K562 (cell line): ENCODE measurements around the gene SLX9. TPM values are rescaled to one million over a fixed set of nuclear protein-coding genes. Genes with fewer than 3 reads are reported as not detected.

ENCODE experiments used
- ATAC-seq: fragments of 200-7000 bp; cut with Tn5 transposase; 3 replicates; pipeline ENCODE4 v1.9.1; 2020; ENCODE audit warnings: moderate library complexity
- BruUV-seq: library from RNA; stranded (reverse); fragments of 400-500 nt; replicated peaks from 2 replicates; lab custom pipeline; 2021; lab: Mats Ljungman, UMichigan
- CTCF ChIA-PET: fragments of 300-600 bp; formaldehyde crosslinking; extraction: SDS; loops from one replicate; lab custom pipeline; 2021; ENCODE audit warnings: low intra/inter-chr PET ratio; lab: Yijun Ruan, JAX
- POLR2A ChIA-PET: fragments of 300-600, 350-650 bp; sonication (Branson Sonifier 250); formaldehyde crosslinking; extraction: SDS; loops from one replicate; lab custom pipeline; 2021; ENCODE audit warnings: antibody characterized with exemption, inconsistent platforms; lab: Yijun Ruan, JAX
- DNase-seq, 4 experiments: peaks; one replicate each; pipeline versions ENCODE4 v3.0.0 to v3.0.0-alpha.2; 2011 to 2018; ENCODE audit warnings: low spot score in 3 of 4, mixed read lengths in 3 of 4; ENCODE audit errors: extremely low read depth in 1 of 4
- FAIRE-seq: peaks from 2 replicates; lab custom pipeline; 2011; peaks lifted over from hg19 to GRCh38; lab: Jason Lieb, UNC
- H2AFZ ChIP-seq: 2 replicates; pipeline ENCODE4 v1.6.0; 2011; ENCODE audit warnings: low read depth, low read length, control low read depth, inconsistent platforms
- H3K27ac ChIP-seq: fragments of 200-600 bp; 3 replicates; pipeline ENCODE4 v1.8.0; 2011; ENCODE audit warnings: low read depth, mild to moderate bottlenecking, control low read depth, inconsistent platforms, low read length, moderate library complexity, mixed read lengths; ENCODE audit errors: extremely low read depth
- H3K27me3 ChIP-seq, 2 experiments: fragments of 300-600 bp in 1 of 2; 2 replicates in 1 of 2; 3 replicates in 1 of 2; pipeline versions ENCODE4 v1.6.0 to v1.8.0; 2011; ENCODE audit warnings: inconsistent platforms in 2 of 2, low read length in 2 of 2, mild to moderate bottlenecking in 1 of 2, mixed read lengths in 1 of 2, moderate library complexity in 1 of 2; ENCODE audit not compliant: control insufficient read depth in 2 of 2, insufficient read depth in 2 of 2
- H3K36me3 ChIP-seq: fragments of 300-600 bp; 3 replicates; pipeline ENCODE4 v1.8.0; 2011; ENCODE audit warnings: mild to moderate bottlenecking, low read length, inconsistent platforms; ENCODE audit not compliant: control insufficient read depth, insufficient read depth
- H3K4me1 ChIP-seq, 2 experiments: fragments of 200-600 bp in 1 of 2; replicated peaks in 1 of 2; 2 replicates in 1 of 2; 3 replicates in 1 of 2; pipeline versions ENCODE4 v1.5.1 to v1.8.0; 2011; ENCODE audit warnings: inconsistent platforms in 2 of 2, low read length in 2 of 2, mild to moderate bottlenecking in 1 of 2, mixed read lengths in 1 of 2, moderate library complexity in 1 of 2; ENCODE audit not compliant: control insufficient read depth in 2 of 2, insufficient read depth in 2 of 2
- H3K4me2 ChIP-seq: 2 replicates; pipeline ENCODE4 v1.6.1; 2011; ENCODE audit warnings: low read length, control low read depth, inconsistent platforms, mixed read lengths; ENCODE audit not compliant: insufficient read depth
- H3K4me3 ChIP-seq: fragments of 200-600 bp; sonication (generic), shearing (Covaris generic); 2 replicates; pipeline ENCODE4 v1.5.1; 2016; ENCODE audit warnings: control low read depth, inconsistent platforms
- H3K79me2 ChIP-seq: fragments of 200-600 bp; 3 replicates; pipeline ENCODE4 v1.8.0; 2011; ENCODE audit warnings: low read length, inconsistent platforms; ENCODE audit not compliant: control insufficient read depth, insufficient read depth
- H3K9ac ChIP-seq, 2 experiments: 2 replicates each; pipeline versions ENCODE4 v1.6.0 to v1.6.1; 2011; ENCODE audit warnings: low read depth in 2 of 2, low read length in 2 of 2, control low read depth in 1 of 2, inconsistent platforms in 1 of 2, mild to moderate bottlenecking in 1 of 2, mixed read lengths in 1 of 2; ENCODE audit not compliant: insufficient read depth in 1 of 2
- H3K9me1 ChIP-seq: one replicate; pipeline ENCODE4 v1.6.0; 2011; ENCODE audit warnings: inconsistent platforms, mild to moderate bottlenecking, low read length, moderate library complexity; ENCODE audit not compliant: control insufficient read depth, insufficient read depth
- H3K9me3 ChIP-seq: replicated peaks from 2 replicates; pipeline ENCODE4 v1.5.1; 2011; ENCODE audit warnings: low read depth, low read length, inconsistent platforms; ENCODE audit not compliant: control insufficient read depth, insufficient read depth
- H4K20me1 ChIP-seq: replicated peaks from 2 replicates; pipeline ENCODE4 v1.6.1; 2011; ENCODE audit warnings: low read length, inconsistent platforms, mixed read lengths; ENCODE audit not compliant: control insufficient read depth, insufficient read depth
- BHLHE40 ChIP-seq: IDR thresholded peaks from 2 replicates; pipeline ENCODE4 v1.6.1; 2011; ENCODE audit warnings: low read length, improper control_type of control experiment
- CXXC5 ChIP-seq: fragments of 250-450 bp; sonication (Bioruptor Pico); IDR thresholded peaks from 2 replicates; pipeline ENCODE4 v1.8.0; 2022; ENCODE audit warnings: inconsistent platforms, mild to moderate bottlenecking, moderate library complexity
- DACH1 ChIP-seq: fragments of 450-650 bp; IDR thresholded peaks from 2 replicates; pipeline ENCODE4 v1.6.1; 2018; ENCODE audit not compliant: partially characterized antibody
- GABPB1 ChIP-seq: sonication (generic); formaldehyde crosslinking; IDR thresholded peaks from 2 replicates; pipeline ENCODE4 v1.8.0; 2022; ENCODE audit warnings: mild to moderate bottlenecking, missing genetic modification reagents
- MECOM ChIP-seq: fragments of 250-450 bp; sonication (Bioruptor Pico); IDR thresholded peaks from 2 replicates; pipeline ENCODE4 v1.8.0; 2022; ENCODE audit warnings: inconsistent platforms
- PHB2 ChIP-seq: fragments of 450-650 bp; IDR thresholded peaks from 2 replicates; pipeline ENCODE4 v1.6.1; 2017; ENCODE audit warnings: low read depth
- SAFB2 ChIP-seq: fragments of 200-400 bp; formaldehyde crosslinking; IDR thresholded peaks from 2 replicates; pipeline ENCODE4 v1.6.1; 2018; ENCODE audit warnings: borderline replicate concordance, low read length, low read depth, moderate library complexity; ENCODE audit not compliant: severe bottlenecking
- XRCC3 ChIP-seq: fragments of 450-650 bp; IDR thresholded peaks from 2 replicates; pipeline ENCODE4 v1.6.1; 2017; ENCODE audit warnings: mild to moderate bottlenecking, moderate library complexity
- YY1 ChIP-seq, 3 experiments: IDR thresholded peaks; 2 replicates each; pipeline ENCODE4 v1.6.1; 2011; ENCODE audit warnings: low read length in 2 of 3, mild to moderate bottlenecking in 2 of 3, moderate library complexity in 2 of 3, borderline replicate concordance in 1 of 3, control low read depth in 1 of 3, low read depth in 1 of 3; ENCODE audit not compliant: insufficient read depth in 3 of 3, insufficient replicate concordance in 2 of 3, control insufficient read depth in 1 of 3, insufficient read length in 1 of 3; ENCODE audit errors: extremely low read depth in 1 of 3
- ZEB2 ChIP-seq: fragments of 450-650 bp; IDR thresholded peaks from 2 replicates; pipeline ENCODE4 v1.6.1; 2016
- ZNF561 ChIP-seq: fragments of 450-650 bp; formaldehyde crosslinking; conservative IDR thresholded peaks from 2 replicates; pipeline ENCODE4 v1.4.0; 2020; ENCODE audit warnings: mild to moderate bottlenecking, moderate library complexity
- ZNF584 ChIP-seq: fragments of 200-800 bp; sonication (Bioruptor generic); IDR thresholded peaks from 2 replicates; pipeline ENCODE4 v1.6.1; 2016; ENCODE audit warnings: low read depth, mild to moderate bottlenecking, missing genetic modification characterization, missing compliant biosample characterization
- WGBS: fragments of 100-300 bp; shearing (Covaris generic); methylation state at CpG from one replicate; pipeline ENCODE4 v1.1.6; 2016; ENCODE audit warnings: low coverage, mixed read lengths; ENCODE audit not compliant: insufficient coverage; ENCODE audit errors: missing lambda C conversion rate; 5-methylcytosine and 5-hydroxymethylcytosine counted together
- in situ Hi-C: fragments of 300-500 bp; cut with MboI; formaldehyde crosslinking; loops from 4 replicates; pipeline ENCODE4 v1.15.0; 2018; ENCODE audit warnings: inconsistent platforms, mixed read lengths
- intact Hi-C: fragments of 100-400 bp; cut with micrococcal nuclease; formaldehyde crosslinking; loops from 2 replicates; pipeline ENCODE4 v1.14.2; 2022
- polyA plus RNA-seq, 8 experiments: library from polyadenylated mRNA; depleted of rRNA in 4 of 8; stranded (reverse) in 5 of 8; unstranded in 3 of 8; fragments of >200 nt; fragmentation: Nextera tagmentation in 2 of 8; fragmentation: Illumina TruSeq in 1 of 8; extraction: Ambion mirVana in 2 of 8; extraction: Trizol in 1 of 8; gene quantifications; 2 replicates each; pipeline versions ENCODE4 v1.2.1 to v1.2.3, GENCODE V29; 2011 to 2014; ENCODE audit warnings: inconsistent platforms in 1 of 8, missing spikeins in 1 of 8
- total RNA-seq, 7 experiments: library from RNA; depleted of rRNA in 6 of 7; stranded (reverse); fragments of >200 nt in 6 of 7; fragmentation: Illumina TruSeq in 2 of 7; extraction: Trizol in 2 of 7; gene quantifications; 2 replicates each; pipeline versions ENCODE4 v1.2.1 to v1.2.3, GENCODE V29; 2011 to 2021; ENCODE audit warnings: low replicate concordance in 1 of 7
- TF ChIP-seq, protein P1 (sequence below), 2 experiments: IDR thresholded peaks; 2 replicates each; pipeline ENCODE4 v1.6.1; 2012; ENCODE audit warnings: improper control_type of control experiment in 2 of 2, low read depth in 2 of 2, low read length in 2 of 2, borderline replicate concordance in 1 of 2
- TF ChIP-seq, protein P2 (sequence below): sonication (generic); formaldehyde crosslinking; IDR thresholded peaks from 2 replicates; pipeline ENCODE4 v1.8.0; 2022; ENCODE audit warnings: missing genetic modification reagents, mild to moderate bottlenecking, moderate library complexity, borderline replicate concordance
- TF ChIP-seq, protein P3 (sequence below): fragments of 450-650 bp; IDR thresholded peaks from 2 replicates; pipeline ENCODE4 v1.6.1; 2016; ENCODE audit warnings: low read depth, mild to moderate bottlenecking, moderate library complexity

SLX9 gene
- total and polyA plus RNA-seq, 9 of the 15 experiments (the other 6 are each of a cell fraction or from before 2014, with no cell fraction given) = 1.2 to 75.5 (median 16.5) TPM

DNA sequence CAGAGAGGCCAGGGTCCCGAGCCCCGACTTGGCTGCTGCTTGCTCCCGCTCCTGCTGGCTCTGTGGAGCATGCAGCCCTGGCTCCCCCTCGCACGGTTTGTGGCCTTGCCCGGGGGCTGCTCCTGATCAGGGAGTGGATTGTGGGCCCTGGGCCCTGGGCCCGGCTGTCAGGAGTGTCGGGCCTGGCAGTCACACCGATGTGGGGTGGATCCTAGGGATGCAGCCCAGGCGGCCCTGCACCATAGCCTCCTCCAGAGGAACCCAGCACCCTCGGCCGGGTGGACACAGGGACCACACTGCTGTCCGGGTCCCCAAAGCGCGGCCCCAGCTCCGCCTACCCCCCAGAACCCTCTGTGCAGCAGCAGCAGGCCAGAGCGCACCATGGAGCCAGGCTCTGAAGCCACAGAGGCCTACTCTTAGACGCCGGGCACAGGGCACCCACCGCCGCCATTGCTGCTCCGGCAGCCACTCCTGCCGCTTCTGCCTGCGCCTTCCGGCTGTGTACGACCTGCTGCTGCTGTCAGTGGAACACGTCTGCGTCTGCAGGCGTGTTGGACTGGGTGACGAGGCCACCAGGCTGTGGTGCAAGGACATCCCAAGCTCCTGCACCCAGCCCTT is 9.4 kb downstream of the SLX9 start (continued):
- no peak for TF ChIP-seq ZNF561
- TF ChIP-seq, all 486 proteins: peak for 9

DNA sequence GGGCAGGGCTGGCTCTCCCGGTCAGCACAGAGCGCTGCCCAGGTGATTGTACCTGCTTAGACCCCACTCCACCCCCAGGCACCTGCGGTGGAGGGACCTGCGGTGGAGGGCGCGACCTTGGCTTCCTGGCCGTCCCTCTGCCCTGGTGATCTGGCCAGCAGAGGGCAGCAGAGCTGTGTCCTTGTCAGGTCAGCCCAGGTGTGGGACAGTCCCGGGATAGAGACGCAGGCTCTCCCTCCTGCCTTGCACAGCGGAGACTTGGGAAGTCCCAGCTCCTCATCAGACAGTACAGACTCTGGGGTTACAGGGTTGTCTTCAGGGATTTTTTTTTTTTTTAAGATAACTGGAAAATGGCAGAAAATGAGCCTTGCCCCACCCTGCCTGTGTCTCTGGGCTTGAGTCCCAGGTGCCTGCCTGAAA is 10.0 kb downstream of the SLX9 start:
- CTCF ChIA-PET = interaction anchor here (0.6 to 3.0 kb wide), 6 partner anchors 77 to 870 kb away, joined by 3 to 51 read pairs (median 4); no protein-coding TSS in a partner anchor
- H3K27me3 ChIP-seq = no peaks in the 10 kb centered on the region
- H4K20me1 ChIP-seq = peaks cover 67% of the 10 kb centered on the region
- no peak overlapping the region for H2AFZ ChIP-seq
- H3K36me3 ChIP-seq = peaks cover 93% of the 10 kb centered on the region; the same call in 2 of the 3 replicates
- peak; percentile 97 for ATAC-seq
- peaks cover 5% of the 10 kb centered on the region for H3K9me1 ChIP-seq
- peak; percentile 94 for FAIRE-seq
- 17% methylated on average over 10 of the region's 10 CpGs for WGBS
- no peak overlapping the region for H3K27ac ChIP-seq
- peak; percentile 82 to 88 (median 84) for DNase-seq
- H3K4me2 ChIP-seq = no peak overlapping the region
- POLR2A ChIA-PET = interaction anchor here (0.5 to 1.3 kb wide), 9 partner anchors 10 to 343 kb away, joined by 3 to 8 read pairs (median 3); partner anchors contain the start of genes SLX9 and UBE2G2
- BruUV-seq = no TSS peak
- in situ Hi-C loops (loop anchor here (5.0 to 25.0 kb wide), 3 partner anchors 188 to 888 kb away; no protein-coding TSS in a partner anchor), intact Hi-C loops (loop anchor here (1.0 to 2.0 kb wide), 2 partner anchors 77 to 188 kb away; no protein-coding TSS in a partner anchor)
- peaks cover 89% of the 10 kb centered on the region for H3K79me2 ChIP-seq
- peaks cover 0 to 71% of the 10 kb centered on the region in 2 experiments; a peak in 2 of 5 replicates for H3K4me1 ChIP-seq
- H3K9me3 ChIP-seq = no peaks in the 10 kb centered on the region
- peak overlapping the region in 1 of 2 experiments; percentile 41; a peak in 1 of 4 replicates for H3K9ac ChIP-seq
- no peak overlapping the region for H3K4me3 ChIP-seq
- TF ChIP-seq ZNF584 (no peak), CXXC5 (peak; percentile 28), SAFB2 (no peak), PHB2 (no peak), BHLHE40 (peak; percentile 47; the same call in 1 of the 2 replicates), ZEB2 (peak; percentile 72; the same call in 1 of the 2 replicates), DACH1 (no peak), YY1 (IDR thresholded peaks at IDR 0.05; ENCODE audit: borderline replicate concordance in 1 of 3, control insufficient read depth in 1 of 3, extremely low read depth in 1 of 3, insufficient read depth in 3 of 3, insufficient read length in 1 of 3, insufficient replicate concordance in 2 of 3, low read depth in 1 of 3, low read length in 2 of 3) (peak in 1 of 3 experiments; percentile 17), XRCC3 (no peak), GABPB1 (CRISPR knock-in tag) (0 out of 2 replicates have a peak, but pooled peaks have one; percentile 22), MECOM (CRISPR knock-in tag) (no peak)
- TF ChIP-seq, protein P1, sequence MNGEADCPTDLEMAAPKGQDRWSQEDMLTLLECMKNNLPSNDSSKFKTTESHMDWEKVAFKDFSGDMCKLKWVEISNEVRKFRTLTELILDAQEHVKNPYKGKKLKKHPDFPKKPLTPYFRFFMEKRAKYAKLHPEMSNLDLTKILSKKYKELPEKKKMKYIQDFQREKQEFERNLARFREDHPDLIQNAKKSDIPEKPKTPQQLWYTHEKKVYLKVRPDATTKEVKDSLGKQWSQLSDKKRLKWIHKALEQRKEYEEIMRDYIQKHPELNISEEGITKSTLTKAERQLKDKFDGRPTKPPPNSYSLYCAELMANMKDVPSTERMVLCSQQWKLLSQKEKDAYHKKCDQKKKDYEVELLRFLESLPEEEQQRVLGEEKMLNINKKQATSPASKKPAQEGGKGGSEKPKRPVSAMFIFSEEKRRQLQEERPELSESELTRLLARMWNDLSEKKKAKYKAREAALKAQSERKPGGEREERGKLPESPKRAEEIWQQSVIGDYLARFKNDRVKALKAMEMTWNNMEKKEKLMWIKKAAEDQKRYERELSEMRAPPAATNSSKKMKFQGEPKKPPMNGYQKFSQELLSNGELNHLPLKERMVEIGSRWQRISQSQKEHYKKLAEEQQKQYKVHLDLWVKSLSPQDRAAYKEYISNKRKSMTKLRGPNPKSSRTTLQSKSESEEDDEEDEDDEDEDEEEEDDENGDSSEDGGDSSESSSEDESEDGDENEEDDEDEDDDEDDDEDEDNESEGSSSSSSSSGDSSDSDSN (IDR thresholded peaks at IDR 0.05; ENCODE audit: borderline replicate concordance in 1 of 2, low read depth in 2 of 2, low read length in 2 of 2) = 0 out of 4 replicates have a peak, but pooled peaks of 1 of the 2 experiments have one; percentile 36
- TF ChIP-seq, protein P2, sequence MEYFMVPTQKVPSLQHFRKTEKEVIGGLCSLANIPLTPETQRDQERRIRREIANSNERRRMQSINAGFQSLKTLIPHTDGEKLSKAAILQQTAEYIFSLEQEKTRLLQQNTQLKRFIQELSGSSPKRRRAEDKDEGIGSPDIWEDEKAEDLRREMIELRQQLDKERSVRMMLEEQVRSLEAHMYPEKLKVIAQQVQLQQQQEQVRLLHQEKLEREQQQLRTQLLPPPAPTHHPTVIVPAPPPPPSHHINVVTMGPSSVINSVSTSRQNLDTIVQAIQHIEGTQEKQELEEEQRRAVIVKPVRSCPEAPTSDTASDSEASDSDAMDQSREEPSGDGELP (CRISPR knock-in tag) = peak; percentile 65
- TF ChIP-seq, protein P3, sequence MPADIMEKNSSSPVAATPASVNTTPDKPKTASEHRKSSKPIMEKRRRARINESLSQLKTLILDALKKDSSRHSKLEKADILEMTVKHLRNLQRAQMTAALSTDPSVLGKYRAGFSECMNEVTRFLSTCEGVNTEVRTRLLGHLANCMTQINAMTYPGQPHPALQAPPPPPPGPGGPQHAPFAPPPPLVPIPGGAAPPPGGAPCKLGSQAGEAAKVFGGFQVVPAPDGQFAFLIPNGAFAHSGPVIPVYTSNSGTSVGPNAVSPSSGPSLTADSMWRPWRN = no peak
